Right renal cortex interstitium (tissue), 3 donors: Measurements from ENCODE around the gene TBCE. TPM values are rescaled to one million over a fixed set of nuclear protein-coding genes. Genes with fewer than 3 reads are reported as not detected.

Experiments used
- DNase-seq, 3 donors: peaks; one replicate each; pipeline ENCODE4 v3.0.0-alpha.2; 2013; ENCODE audit warnings: low read depth in 3 of 3, low spot score in 2 of 3
- polyA plus RNA-seq, 3 donors: library from polyadenylated mRNA; unstranded; fragments of 120-200 nt; gene quantifications; one replicate each; pipeline ENCODE4 v1.2.1, GENCODE V29; 2013; ENCODE audit not compliant: insufficient read length in 3 of 3

Gene TBCE
- polyA plus RNA-seq, 3 donors, result 51.2 to 61.3 (median 54.1) TPM

DNA sequence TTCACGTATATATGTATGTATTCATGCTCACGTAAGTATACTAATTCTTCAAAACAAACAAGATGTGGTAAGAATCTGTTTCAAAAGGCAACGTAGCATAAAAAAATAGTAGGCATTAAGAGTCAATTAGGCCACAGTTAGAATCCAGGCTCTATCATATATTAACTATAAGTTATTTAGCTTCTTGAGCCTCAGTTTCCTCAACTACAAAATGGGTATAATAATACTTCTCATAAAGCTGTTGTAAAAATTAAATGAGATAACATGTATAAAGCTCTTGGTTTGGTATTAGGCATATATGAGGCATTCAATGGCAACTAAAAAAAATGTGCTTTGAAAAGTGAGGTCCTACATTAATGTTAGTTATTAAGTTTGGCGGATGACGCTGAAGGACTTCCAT lies 127.8 kb downstream of the TBCE start:
- no peak for DNase-seq

DNA sequence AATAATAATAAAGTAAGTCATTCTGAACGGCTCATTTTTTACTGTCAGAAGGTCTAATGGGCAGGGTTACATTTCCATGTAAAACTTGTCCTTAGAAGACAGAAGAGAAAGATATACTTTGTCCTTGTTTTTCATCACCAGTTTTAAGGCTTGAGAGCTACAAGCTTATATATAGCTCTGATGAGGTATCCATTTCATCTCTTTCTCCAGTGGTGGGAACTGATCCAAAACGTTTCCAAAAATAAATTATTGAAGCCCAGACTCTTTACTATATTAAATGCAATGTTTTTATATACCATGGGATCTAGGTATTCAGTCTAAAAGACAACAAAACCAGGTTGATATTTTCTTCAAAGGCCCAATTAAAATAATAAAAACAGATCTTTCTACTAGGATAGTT lies 128.3 kb downstream of the TBCE start:
- no peak for DNase-seq

DNA sequence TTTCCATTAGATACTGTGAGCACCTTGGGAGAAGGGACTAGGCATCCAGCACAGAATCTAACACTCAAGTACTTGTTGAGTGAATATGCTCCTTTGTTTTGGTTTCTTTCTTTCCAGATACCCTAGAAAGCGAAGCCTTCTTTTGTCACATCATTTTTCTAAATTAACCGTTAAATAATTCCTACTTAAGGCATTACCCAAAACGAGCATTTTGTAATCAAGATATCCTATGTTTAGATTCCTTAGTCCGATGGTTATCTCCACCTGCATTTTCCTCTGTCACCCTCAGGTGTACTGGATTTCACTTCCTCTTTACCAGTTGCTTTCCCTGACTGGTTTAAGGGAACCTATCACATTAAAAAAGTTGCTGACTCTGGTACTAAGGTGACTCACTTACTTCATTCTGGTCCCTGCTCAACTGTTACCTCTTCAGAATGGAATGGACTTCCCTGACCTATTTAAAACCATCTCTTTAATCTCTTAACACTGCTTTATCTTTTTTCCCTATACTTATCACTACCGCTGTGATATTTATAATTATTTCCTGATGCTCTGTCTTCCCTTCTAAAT lies 133.8 kb downstream of the TBCE start:
- no peak for DNase-seq

Other genes with a start within 250 kb of the TBCE start
- gene TOMM20, start 238.6 kb upstream of the TBCE start, polyA plus RNA-seq, result 100 to 1,000 TPM; 213 to 240 (median 221) TPM
- gene RBM34, start 206.2 kb upstream of the TBCE start, polyA plus RNA-seq, result 10 to 100 TPM; 74.8 to 85.1 (median 75.9) TPM
- gene ARID4B, start 39.2 kb upstream of the TBCE start, polyA plus RNA-seq, result 10 to 100 TPM; 51.5 to 62.1 (median 55.0) TPM
- gene GGPS1, start 38.9 kb upstream of the TBCE start, polyA plus RNA-seq, result 10 to 100 TPM; 52.7 to 62.8 (median 54.0) TPM
- 10 to 100 TPM; 23.0 to 26.1 (median 24.1) TPM for gene B3GALNT2, start 137.0 kb downstream of the TBCE start, polyA plus RNA-seq